GM13977 (cell line): ENCODE measurements around the gene DHCR24.

Source experiments
- DNase-seq: peaks from one replicate; pipeline ENCODE4 v3.0.0; 2012; ENCODE audit warnings: low spot score
- CTCF ChIP-seq: IDR thresholded peaks from 2 replicates; pipeline ENCODE4 v1.5.1; 2012; ENCODE audit warnings: mild to moderate bottlenecking, control low read depth; ENCODE audit not compliant: insufficient read depth; ENCODE audit errors: extremely low read depth, missing control alignments
- in situ Hi-C: fragments of 300-500 bp; cut with MboI; formaldehyde crosslinking; loops from one replicate; pipeline ENCODE4 v1.12.0; 2022; ENCODE audit warnings: low sequenced_read_pairs, low pct_unique_long_range_greater_than_20kb, mixed read lengths, inconsistent platforms; ENCODE audit not compliant: unreplicated experiment

Gene DHCR24

GRCh38 chr1:54906586-54906985 is 19.6 kb upstream of the DHCR24 start:
- TF ChIP-seq CTCF: no peak
- in situ Hi-C loops: no loop called here
- DNase-seq: no peak

GRCh38 chr1:54904476-54905048 is 17.6 kb upstream of the DHCR24 start:
- in situ Hi-C loops: no loop called here

GRCh38 chr1:54894271-54894670 is 7.3 kb upstream of the DHCR24 start:
- no peak for DNase-seq
- TF ChIP-seq CTCF: no peak
- in situ Hi-C loops: no loop called here

More at GRCh38 chr1:54904476-54905048, 17.6 kb upstream of the DHCR24 start:
- DNase-seq: no peak
- no peak for TF ChIP-seq CTCF

GRCh38 chr1:54892586-54892985 is 5.6 kb upstream of the DHCR24 start:
- no peak for TF ChIP-seq CTCF
- no peak for DNase-seq
- in situ Hi-C loops: no loop called here

- in situ Hi-C loops: no loop called here
- TF ChIP-seq CTCF: no peak
- no peak for DNase-seq
These were observed 2.2 kb upstream of the DHCR24 start for GRCh38 chr1:54889132-54889725.

- TF ChIP-seq CTCF: no peak
- DNase-seq: no peak
- in situ Hi-C loops: no loop called here
These were observed 1.2 kb upstream of the DHCR24 start for GRCh38 chr1:54888080-54888733.
